Suppressor macrophage (primary cell): ENCODE data around the gene DLX3.

Experiments
- DNase-seq, 4 experiments: peaks; one replicate each; pipeline ENCODE4 v3.0.0-alpha.2; 2020 to 2022

The DLX3 gene

GRCh38 chr17:49955157-49955556 lies 39.9 kb downstream of the DLX3 start:
- no peak for DNase-seq

GRCh38 chr17:49952912-49953497 lies 42.0 kb downstream of the DLX3 start:
- DNase-seq = no peak

GRCh38 chr17:49952209-49952911 lies 42.7 kb downstream of the DLX3 start:
- DNase-seq = peak; percentile 85 to 92 (median 90)

- no peak for DNase-seq
Observed at GRCh38 chr17:49951362-49952082, 43.5 kb downstream of the DLX3 start.

- no peak for DNase-seq
Observed at GRCh38 chr17:49949634-49950033, 45.4 kb downstream of the DLX3 start.

- no peak for DNase-seq
Observed at GRCh38 chr17:49946964-49947584, 48.0 kb downstream of the DLX3 start.

- no peak for DNase-seq
Observed at GRCh38 chr17:49946208-49946607, 48.8 kb downstream of the DLX3 start.

GRCh38 chr17:49944273-49944870 lies 50.7 kb downstream of the DLX3 start:
- no peak for DNase-seq

GRCh38 chr17:49942947-49943346 lies 52.1 kb downstream of the DLX3 start:
- no peak for DNase-seq

- DNase-seq = no peak
Observed at GRCh38 chr17:49941427-49941826, 53.6 kb downstream of the DLX3 start.
